ENCODE results near the gene KRTAP25-1.

Gene KRTAP25-1

GRCh38 chr21:30245061-30245460 is 44.3 kb downstream of the KRTAP25-1 start:
- TF ChIP-seq POLR2AphosphoS5 (IDR thresholded peaks at IDR 0.05; ENCODE audit: low read depth, low read length) (no peak), TAF1 (IDR thresholded peaks at IDR 0.05; ENCODE audit: borderline replicate concordance, low read depth, low read length) (no peak), POLR2A (IDR thresholded peaks at IDR 0.05; ENCODE audit: low read depth, low read length) (no peak)
- DNase-seq (ENCODE audit: insufficient read length) (no peak), FAIRE-seq (no peak)

- TF ChIP-seq POLR2A (IDR thresholded peaks at IDR 0.05; ENCODE audit: low read depth, low read length), result no peak
- TF ChIP-seq TAF1 (IDR thresholded peaks at IDR 0.05; ENCODE audit: borderline replicate concordance, low read depth, low read length), result no peak
- TF ChIP-seq POLR2AphosphoS5 (IDR thresholded peaks at IDR 0.05; ENCODE audit: low read depth, low read length), result no peak
- no peak for FAIRE-seq
Observed at GRCh38 chr21:30243691-30244090, 45.6 kb downstream of the KRTAP25-1 start.

GRCh38 chr21:30240661-30241060 is 48.7 kb downstream of the KRTAP25-1 start:
- DNase-seq (ENCODE audit: insufficient read length) (no peak), FAIRE-seq (no peak)
- no peak for TF ChIP-seq TAF1 (IDR thresholded peaks at IDR 0.05; ENCODE audit: borderline replicate concordance, low read depth, low read length)
- no peak for TF ChIP-seq POLR2AphosphoS5 (IDR thresholded peaks at IDR 0.05; ENCODE audit: low read depth, low read length)
- no peak for TF ChIP-seq POLR2A (IDR thresholded peaks at IDR 0.05; ENCODE audit: low read depth, low read length)

More at GRCh38 chr21:30243691-30244090, 45.6 kb downstream of the KRTAP25-1 start:
- no peak for DNase-seq (ENCODE audit: insufficient read length)
